ENCODE results near the gene HOXC6. TPM values are rescaled to one million over a fixed set of nuclear protein-coding genes. Genes with fewer than 3 reads are reported as not detected.

Gene HOXC6
- total RNA-seq, 1 experiment from 2014 or later = not detected

DNA sequence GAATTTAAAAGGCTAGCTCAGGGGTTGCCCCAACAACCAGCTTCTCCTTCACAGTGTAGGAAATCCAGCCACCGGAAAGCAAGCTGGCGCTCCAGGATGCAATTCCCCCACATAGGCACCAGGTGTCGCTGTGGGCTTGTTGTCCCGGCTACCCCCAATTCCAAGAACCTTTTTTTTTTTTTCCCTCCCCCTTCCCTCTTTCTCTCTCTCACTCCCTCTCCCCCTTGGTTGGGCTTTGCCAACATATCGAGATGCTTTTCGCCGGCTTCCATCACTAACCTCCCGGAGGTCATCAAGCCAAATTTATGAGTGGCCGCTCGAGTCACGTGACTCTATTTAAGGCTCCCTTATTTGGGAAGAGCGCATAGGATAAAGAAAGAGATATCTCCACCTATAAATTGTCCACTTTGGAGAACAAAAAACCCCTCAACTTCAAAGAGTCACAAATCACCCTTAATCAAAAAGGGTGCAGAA, 4.4 kb downstream of the HOXC6 start, which contains the start of gene HOXC5:
Gene HOXC5, plus strand, starts transcription at position 424 of the 474 bp plus-strand sequence. CDS start 73 bp downstream, outside the sequence.
- H3K27ac ChIP-seq (ENCODE audit: low read length) = no peak within 1 kb of the TSS
- H3K4me3 ChIP-seq (ENCODE audit: low read length) = peak within 1 kb of the TSS; percentile 30; the same call in 1 of the 2 replicates
- peak; percentile 87 for DNase-seq
- H3K79me2 ChIP-seq (ENCODE audit: low read length) = no peaks in the 10 kb centered on the region
- H3K9me3 ChIP-seq (ENCODE audit: low read length) = no peaks in the 10 kb centered on the region
- H3K4me2 ChIP-seq (ENCODE audit: low read depth, low read length, poor library complexity, severe bottlenecking) = peak within 1 kb of the TSS; percentile 60
- H4K20me1 ChIP-seq (ENCODE audit: insufficient read depth, low read depth, low read length) = no peaks in the 10 kb centered on the region
- no peak within 1 kb of the TSS for H2AFZ ChIP-seq (ENCODE audit: low read length)
- H3K9ac ChIP-seq (ENCODE audit: low read length) = peak within 1 kb of the TSS; percentile 35; the same call in 1 of the 2 replicates
- no peaks in the 10 kb centered on the region for H3K9me2 ChIP-seq (replicated peaks; ENCODE audit: insufficient read depth, low read length)
- H3K36me3 ChIP-seq (ENCODE audit: insufficient read depth, low read length) = no peaks in the 10 kb centered on the region
- peaks cover 27% of the 10 kb centered on the region for H3K4me1 ChIP-seq (ENCODE audit: low read length)
- H3K27me3 ChIP-seq (ENCODE audit: low read length) = no peaks in the 10 kb centered on the region

- Histone ChIP-seq H3K79me2 (ENCODE audit: low read length) (no peaks in the 10 kb centered on the region), H3K4me3 (ENCODE audit: low read length) (peak overlapping the region; percentile 30; the same call in 1 of the 2 replicates), H3K27ac (ENCODE audit: low read length) (no peak overlapping the region), H3K4me1 (ENCODE audit: low read length) (peaks cover 27% of the 10 kb centered on the region), H3K9me2 (replicated peaks; ENCODE audit: insufficient read depth, low read length) (no peaks in the 10 kb centered on the region), H3K4me2 (ENCODE audit: low read depth, low read length, poor library complexity, severe bottlenecking) (peak overlapping the region; percentile 60), H3K9me3 (ENCODE audit: low read length) (no peaks in the 10 kb centered on the region), H4K20me1 (ENCODE audit: insufficient read depth, low read depth, low read length) (no peaks in the 10 kb centered on the region), H3K9ac (ENCODE audit: low read length) (peak overlapping the region; percentile 35; the same call in 1 of the 2 replicates), H2AFZ (ENCODE audit: low read length) (no peak overlapping the region), H3K27me3 (ENCODE audit: low read length) (no peaks in the 10 kb centered on the region), H3K36me3 (ENCODE audit: insufficient read depth, low read length) (no peaks in the 10 kb centered on the region)
- DNase-seq = no peak
These were observed 5.1 kb downstream of the HOXC6 start for GRCh38 chr12:54033106-54033979.

- no peaks in the 10 kb centered on the region for H4K20me1 ChIP-seq (ENCODE audit: insufficient read depth, low read depth, low read length)
- H3K27ac ChIP-seq (ENCODE audit: low read length) = no peak overlapping the region
- no peak for DNase-seq
- H3K4me2 ChIP-seq (ENCODE audit: low read depth, low read length, poor library complexity, severe bottlenecking) = peak overlapping the region; percentile 60
- peak overlapping the region; percentile 40; the same call in 1 of the 2 replicates for H2AFZ ChIP-seq (ENCODE audit: low read length)
- no peaks in the 10 kb centered on the region for H3K27me3 ChIP-seq (ENCODE audit: low read length)
- H3K36me3 ChIP-seq (ENCODE audit: insufficient read depth, low read length) = no peaks in the 10 kb centered on the region
- no peaks in the 10 kb centered on the region for H3K9me2 ChIP-seq (replicated peaks; ENCODE audit: insufficient read depth, low read length)
- H3K9ac ChIP-seq (ENCODE audit: low read length) = peak overlapping the region; percentile 23; the same call in 1 of the 2 replicates
- no peaks in the 10 kb centered on the region for H3K79me2 ChIP-seq (ENCODE audit: low read length)
- H3K4me1 ChIP-seq (ENCODE audit: low read length) = peaks cover 27% of the 10 kb centered on the region
- no peaks in the 10 kb centered on the region for H3K9me3 ChIP-seq (ENCODE audit: low read length)
- peak overlapping the region; percentile 39; the same call in 1 of the 2 replicates for H3K4me3 ChIP-seq (ENCODE audit: low read length)
These were observed 5.9 kb downstream of the HOXC6 start for GRCh38 chr12:54033980-54034784.

DNA sequence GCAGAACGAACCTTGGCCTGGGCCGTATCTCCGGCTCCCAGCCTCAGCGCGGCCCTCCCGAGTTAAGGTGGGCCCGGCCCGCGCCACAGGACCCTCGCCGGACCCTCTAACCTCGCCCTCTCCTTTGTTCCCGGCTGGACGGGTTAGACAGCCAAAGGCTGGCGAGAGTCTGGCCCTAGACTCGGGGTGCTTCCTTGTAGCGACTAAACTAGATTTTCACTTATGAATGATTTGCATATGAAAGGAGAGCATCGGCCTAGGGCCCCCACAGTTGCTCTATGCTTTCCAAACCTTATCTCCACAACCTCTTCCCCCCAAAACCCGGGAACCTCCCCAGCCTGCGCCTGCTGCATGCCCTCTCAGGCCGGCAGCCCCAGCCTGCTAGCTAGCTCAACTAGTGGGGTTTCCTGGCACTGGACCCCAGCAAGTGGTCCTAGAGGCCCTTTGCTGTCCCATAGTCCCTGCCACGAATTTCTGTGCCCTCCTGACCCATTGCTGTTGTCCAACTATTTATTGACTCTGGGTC, 6.6 kb downstream of the HOXC6 start:
- no peaks in the 10 kb centered on the region for H4K20me1 ChIP-seq (ENCODE audit: insufficient read depth, low read depth, low read length)
- peak overlapping the region; percentile 39; the same call in 1 of the 2 replicates for H3K4me3 ChIP-seq (ENCODE audit: low read length)
- H3K27me3 ChIP-seq (ENCODE audit: low read length) = no peaks in the 10 kb centered on the region
- DNase-seq = no peak
- no peaks in the 10 kb centered on the region for H3K79me2 ChIP-seq (ENCODE audit: low read length)
- H3K4me1 ChIP-seq (ENCODE audit: low read length) = peaks cover 33% of the 10 kb centered on the region
- no peaks in the 10 kb centered on the region for H3K9me2 ChIP-seq (replicated peaks; ENCODE audit: insufficient read depth, low read length)
- H3K4me2 ChIP-seq (ENCODE audit: low read depth, low read length, poor library complexity, severe bottlenecking) = peak overlapping the region; percentile 60
- H3K9ac ChIP-seq (ENCODE audit: low read length) = peak overlapping the region; percentile 23; the same call in 1 of the 2 replicates
- H3K36me3 ChIP-seq (ENCODE audit: insufficient read depth, low read length) = no peaks in the 10 kb centered on the region
- H3K9me3 ChIP-seq (ENCODE audit: low read length) = no peaks in the 10 kb centered on the region
- H3K27ac ChIP-seq (ENCODE audit: low read length) = no peak overlapping the region
- H2AFZ ChIP-seq (ENCODE audit: low read length) = peak overlapping the region; percentile 40; the same call in 1 of the 2 replicates

DNA sequence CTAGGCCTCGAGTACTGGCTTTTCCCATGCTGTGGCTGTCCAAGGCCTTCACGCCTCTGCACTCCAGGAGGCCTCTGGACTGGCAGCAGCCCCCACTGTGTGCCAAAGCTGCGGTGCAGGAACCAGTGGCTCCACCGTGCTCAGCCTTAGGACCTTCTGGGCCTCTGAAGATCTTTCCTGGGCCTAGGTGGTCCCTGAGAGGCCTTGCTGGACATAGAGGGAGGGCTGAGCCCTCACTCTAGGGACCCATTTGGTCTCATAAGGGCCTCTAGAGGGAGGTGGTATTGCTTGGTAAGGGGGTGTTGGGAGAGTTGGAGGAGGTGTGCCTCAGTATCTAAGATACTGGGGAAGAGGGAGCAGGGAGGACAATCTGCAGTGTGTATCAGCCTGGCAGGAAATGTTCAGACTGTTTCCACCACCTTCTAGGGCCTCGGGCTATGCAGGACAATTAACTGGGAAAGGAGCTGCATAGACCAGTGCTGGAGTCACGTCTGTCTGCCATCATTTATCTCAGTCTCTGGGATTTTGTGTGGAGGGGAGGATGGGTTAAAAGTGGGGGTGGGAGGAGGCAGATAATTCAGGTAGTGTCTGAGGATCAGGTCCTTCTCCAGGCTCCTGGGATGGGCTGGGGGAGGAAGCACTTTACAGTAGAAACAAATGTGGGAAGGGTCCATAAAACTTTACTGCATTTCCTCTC, 7.5 kb downstream of the HOXC6 start:
- Histone ChIP-seq H3K27me3 (ENCODE audit: low read length) (no peaks in the 10 kb centered on the region), H3K9me3 (ENCODE audit: low read length) (no peaks in the 10 kb centered on the region), H4K20me1 (ENCODE audit: insufficient read depth, low read depth, low read length) (no peaks in the 10 kb centered on the region), H3K79me2 (ENCODE audit: low read length) (no peaks in the 10 kb centered on the region), H3K4me2 (ENCODE audit: low read depth, low read length, poor library complexity, severe bottlenecking) (no peak overlapping the region), H3K4me3 (ENCODE audit: low read length) (no peak overlapping the region), H2AFZ (ENCODE audit: low read length) (no peak overlapping the region), H3K9me2 (replicated peaks; ENCODE audit: insufficient read depth, low read length) (no peaks in the 10 kb centered on the region), H3K36me3 (ENCODE audit: insufficient read depth, low read length) (no peaks in the 10 kb centered on the region), H3K9ac (ENCODE audit: low read length) (no peak overlapping the region), H3K4me1 (ENCODE audit: low read length) (peaks cover 38% of the 10 kb centered on the region), H3K27ac (ENCODE audit: low read length) (no peak overlapping the region)
- DNase-seq = no peak

GRCh38 chr12:54036620-54037359, 8.6 kb downstream of the HOXC6 start:
- no peak overlapping the region for H3K27ac ChIP-seq (ENCODE audit: low read length)
- no peaks in the 10 kb centered on the region for H3K27me3 ChIP-seq (ENCODE audit: low read length)
- no peaks in the 10 kb centered on the region for H3K79me2 ChIP-seq (ENCODE audit: low read length)
- H2AFZ ChIP-seq (ENCODE audit: low read length) = no peak overlapping the region
- H3K36me3 ChIP-seq (ENCODE audit: insufficient read depth, low read length) = no peaks in the 10 kb centered on the region
- H3K9me3 ChIP-seq (ENCODE audit: low read length) = no peaks in the 10 kb centered on the region
- no peaks in the 10 kb centered on the region for H3K9me2 ChIP-seq (replicated peaks; ENCODE audit: insufficient read depth, low read length)
- H4K20me1 ChIP-seq (ENCODE audit: insufficient read depth, low read depth, low read length) = no peaks in the 10 kb centered on the region
- peaks cover 38% of the 10 kb centered on the region for H3K4me1 ChIP-seq (ENCODE audit: low read length)
- H3K4me3 ChIP-seq (ENCODE audit: low read length) = no peak overlapping the region
- H3K9ac ChIP-seq (ENCODE audit: low read length) = no peak overlapping the region
- H3K4me2 ChIP-seq (ENCODE audit: low read depth, low read length, poor library complexity, severe bottlenecking) = no peak overlapping the region
- DNase-seq = no peak

All from Karpas-422 (cell line).